ENCODE measurements around the gene KCNJ4. TPM values are rescaled to one million over a fixed set of nuclear protein-coding genes. Genes with fewer than 3 reads are reported as not detected.

Gene KCNJ4
- polyA plus RNA-seq, 2 donors: not detected

- Histone ChIP-seq H3K27me3 (ENCODE audit: control insufficient read depth in 1 of 2, insufficient read depth in 2 of 2, low read length in 2 of 2) (no peaks in the 10 kb centered on the region), H3K36me3 (ENCODE audit: control insufficient read depth in 2 of 2, insufficient read depth in 2 of 2, low read length in 1 of 2) (no peaks in the 10 kb centered on the region), H3K4me3 (ENCODE audit: low read depth in 1 of 2, low read length in 2 of 2) (no peak overlapping the region), H3K9me3 (ENCODE audit: control insufficient read depth in 2 of 2, insufficient read depth in 1 of 2, low read depth in 1 of 2, low read length in 1 of 2) (no peaks in the 10 kb centered on the region), H3K27ac (ENCODE audit: low read depth in 2 of 2, low read length in 1 of 2) (no peak overlapping the region), H3K4me1 (ENCODE audit: control insufficient read depth in 2 of 2, insufficient read depth in 2 of 2, low read length in 1 of 2) (no peaks in the 10 kb centered on the region)
- 70 to 86% methylated on average over 4 of the region's 4 CpGs for WGBS, 2 donors
Measured at GRCh38 chr22:38435010-38435409, 20.0 kb downstream of the KCNJ4 start.

DNA sequence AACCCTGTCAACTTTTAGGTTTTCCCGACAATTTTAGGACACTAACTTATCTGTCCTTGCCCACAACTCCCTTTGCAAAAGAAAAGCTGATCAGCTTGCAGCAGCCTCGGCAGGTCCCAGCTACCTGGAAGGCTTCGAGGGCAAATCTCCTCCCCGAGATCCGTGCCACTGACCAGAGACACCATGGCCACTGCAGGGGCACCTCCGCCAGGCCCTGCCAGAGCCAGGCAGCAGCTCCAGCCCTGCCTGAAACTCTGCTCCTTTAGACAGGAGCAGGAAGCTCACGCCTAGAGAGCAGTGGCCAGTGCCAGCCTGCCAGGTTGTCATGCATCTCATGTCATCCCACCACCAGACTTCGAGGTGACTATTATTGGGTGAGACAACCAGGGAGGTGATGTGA lies 21.1 kb downstream of the KCNJ4 start:
- Histone ChIP-seq H3K36me3 (ENCODE audit: control insufficient read depth in 2 of 2, insufficient read depth in 2 of 2, low read length in 1 of 2) (no peaks in the 10 kb centered on the region), H3K27me3 (ENCODE audit: control insufficient read depth in 1 of 2, insufficient read depth in 2 of 2, low read length in 2 of 2) (no peaks in the 10 kb centered on the region)

DNA sequence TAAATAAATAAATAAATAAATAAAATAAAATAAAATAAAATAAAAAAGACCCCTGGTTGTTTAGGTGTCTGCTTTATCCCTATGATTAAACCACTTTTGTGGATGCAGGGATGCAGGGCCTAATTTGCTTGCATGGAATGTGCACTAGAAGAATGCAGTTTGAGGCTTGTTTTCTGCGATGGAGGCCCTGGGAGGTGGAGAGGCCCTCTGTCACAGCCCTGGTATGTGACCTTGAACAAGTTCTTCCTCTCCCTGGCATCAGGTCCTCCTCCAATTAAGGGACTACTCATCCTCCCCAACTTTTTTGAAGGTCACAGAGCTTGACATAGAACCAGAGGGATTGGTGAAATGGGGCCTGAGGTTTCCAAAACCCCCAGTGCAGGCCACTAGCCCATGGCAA lies 22.7 kb downstream of the KCNJ4 start:
- no peaks in the 10 kb centered on the region for H3K9me3 ChIP-seq (ENCODE audit: control insufficient read depth in 2 of 2, insufficient read depth in 1 of 2, low read depth in 1 of 2, low read length in 1 of 2)
- no peaks in the 10 kb centered on the region for H3K4me1 ChIP-seq (ENCODE audit: control insufficient read depth in 2 of 2, insufficient read depth in 2 of 2, low read length in 1 of 2)
- no peaks in the 10 kb centered on the region for H3K36me3 ChIP-seq (ENCODE audit: control insufficient read depth in 2 of 2, insufficient read depth in 2 of 2, low read length in 1 of 2)
- WGBS, 2 donors: 89 to 95% methylated on average over 1 of the region's 1 CpG
- H3K27ac ChIP-seq (ENCODE audit: low read depth in 2 of 2, low read length in 1 of 2): no peak overlapping the region
- no peak overlapping the region for H3K4me3 ChIP-seq (ENCODE audit: low read depth in 1 of 2, low read length in 2 of 2)
- H3K27me3 ChIP-seq (ENCODE audit: control insufficient read depth in 1 of 2, insufficient read depth in 2 of 2, low read length in 2 of 2): no peaks in the 10 kb centered on the region

More for the DNA sequence above, 21.1 kb downstream of the KCNJ4 start:
- H3K9me3 ChIP-seq (ENCODE audit: control insufficient read depth in 2 of 2, insufficient read depth in 1 of 2, low read depth in 1 of 2, low read length in 1 of 2): no peaks in the 10 kb centered on the region
- WGBS, 2 donors: 73% methylated on average over 8 of the region's 8 CpGs
- H3K4me3 ChIP-seq (ENCODE audit: low read depth in 1 of 2, low read length in 2 of 2): no peak overlapping the region
- no peak overlapping the region for H3K27ac ChIP-seq (ENCODE audit: low read depth in 2 of 2, low read length in 1 of 2)
- no peaks in the 10 kb centered on the region for H3K4me1 ChIP-seq (ENCODE audit: control insufficient read depth in 2 of 2, insufficient read depth in 2 of 2, low read length in 1 of 2)

DNA sequence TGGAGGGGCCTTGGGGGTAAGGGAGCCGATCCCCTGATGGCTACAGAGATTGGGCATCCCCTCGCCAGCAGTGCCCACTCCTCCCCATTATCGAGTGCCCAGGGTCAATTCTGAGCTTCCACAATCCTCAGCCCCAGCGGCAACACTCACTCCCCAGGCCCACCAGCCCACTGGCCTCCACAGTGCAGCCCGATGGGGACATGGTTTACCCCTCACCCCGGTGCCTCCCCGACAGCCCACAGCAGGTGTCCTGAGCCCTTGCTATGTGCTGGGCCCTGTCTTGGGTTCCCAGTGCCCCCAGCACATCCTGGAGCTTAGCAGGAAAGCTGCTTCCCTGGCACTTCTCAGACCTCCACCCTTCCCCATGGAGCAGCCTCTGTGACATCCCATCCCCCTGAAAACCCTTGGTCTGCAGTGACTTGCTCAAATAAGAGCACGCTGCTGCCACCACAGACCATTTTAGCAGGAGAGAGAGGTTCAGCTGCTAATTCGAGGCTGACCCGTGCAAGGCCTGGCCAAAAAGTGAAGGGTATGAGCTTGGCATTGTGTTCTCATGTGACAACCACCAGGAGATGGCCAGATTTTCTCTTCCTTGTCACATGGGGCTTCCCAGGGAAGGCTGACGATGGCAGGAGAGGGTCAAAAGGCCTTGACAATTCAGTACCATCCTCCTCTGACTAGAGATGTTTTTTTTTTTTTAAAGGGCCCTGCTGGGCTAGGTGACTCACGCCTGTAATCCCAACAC lies 23.6 kb downstream of the KCNJ4 start:
- no peak overlapping the region for H3K4me3 ChIP-seq (ENCODE audit: low read depth in 1 of 2, low read length in 2 of 2)
- no peaks in the 10 kb centered on the region for H3K9me3 ChIP-seq (ENCODE audit: control insufficient read depth in 2 of 2, insufficient read depth in 1 of 2, low read depth in 1 of 2, low read length in 1 of 2)
- 91 to 92% methylated on average over 12 of the region's 12 CpGs for WGBS, 2 donors
- no peaks in the 10 kb centered on the region for H3K4me1 ChIP-seq (ENCODE audit: control insufficient read depth in 2 of 2, insufficient read depth in 2 of 2, low read length in 1 of 2)
- no peak overlapping the region for H3K27ac ChIP-seq (ENCODE audit: low read depth in 2 of 2, low read length in 1 of 2)
- no peaks in the 10 kb centered on the region for H3K27me3 ChIP-seq (ENCODE audit: control insufficient read depth in 1 of 2, insufficient read depth in 2 of 2, low read length in 2 of 2)
- H3K36me3 ChIP-seq (ENCODE audit: control insufficient read depth in 2 of 2, insufficient read depth in 2 of 2, low read length in 1 of 2): no peaks in the 10 kb centered on the region

DNA sequence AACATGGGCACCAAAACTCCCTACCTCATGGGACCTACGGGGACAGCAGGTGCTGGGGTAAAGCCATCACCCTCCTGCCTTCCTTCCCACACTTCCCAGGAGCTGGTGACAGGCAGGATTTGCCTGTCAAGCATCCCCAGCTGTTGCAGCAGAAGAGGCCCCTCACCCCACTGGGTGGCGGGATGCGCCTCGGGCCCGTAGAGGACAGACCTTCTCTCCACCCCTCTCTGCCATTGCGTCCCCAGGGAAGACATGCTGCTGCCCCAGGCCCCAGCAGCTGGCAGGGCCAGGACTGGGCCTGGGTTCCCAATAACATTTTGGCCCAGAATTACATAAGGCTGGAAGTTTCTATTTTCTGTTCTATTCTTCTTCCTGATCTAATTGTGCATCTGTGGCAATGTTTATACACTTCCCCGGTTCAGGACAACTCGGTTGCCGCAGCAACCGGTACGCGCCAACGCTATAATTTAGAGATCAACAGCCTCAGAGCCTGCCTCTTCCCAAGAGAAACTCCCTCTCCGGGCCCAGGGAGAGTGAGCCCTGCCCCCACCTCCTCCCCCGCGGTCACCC lies 25.4 kb downstream of the KCNJ4 start:
- H3K4me3 ChIP-seq (ENCODE audit: low read depth in 1 of 2, low read length in 2 of 2): no peak overlapping the region
- no peaks in the 10 kb centered on the region for H3K27me3 ChIP-seq (ENCODE audit: control insufficient read depth in 1 of 2, insufficient read depth in 2 of 2, low read length in 2 of 2)
- no peak overlapping the region for H3K27ac ChIP-seq (ENCODE audit: low read depth in 2 of 2, low read length in 1 of 2)
- no peaks in the 10 kb centered on the region for H3K36me3 ChIP-seq (ENCODE audit: control insufficient read depth in 2 of 2, insufficient read depth in 2 of 2, low read length in 1 of 2)
- H3K9me3 ChIP-seq (ENCODE audit: control insufficient read depth in 2 of 2, insufficient read depth in 1 of 2, low read depth in 1 of 2, low read length in 1 of 2): no peaks in the 10 kb centered on the region
- 49 to 59% methylated on average over 16 of the region's 16 CpGs for WGBS, 2 donors
- no peaks in the 10 kb centered on the region for H3K4me1 ChIP-seq (ENCODE audit: control insufficient read depth in 2 of 2, insufficient read depth in 2 of 2, low read length in 1 of 2)

DNA sequence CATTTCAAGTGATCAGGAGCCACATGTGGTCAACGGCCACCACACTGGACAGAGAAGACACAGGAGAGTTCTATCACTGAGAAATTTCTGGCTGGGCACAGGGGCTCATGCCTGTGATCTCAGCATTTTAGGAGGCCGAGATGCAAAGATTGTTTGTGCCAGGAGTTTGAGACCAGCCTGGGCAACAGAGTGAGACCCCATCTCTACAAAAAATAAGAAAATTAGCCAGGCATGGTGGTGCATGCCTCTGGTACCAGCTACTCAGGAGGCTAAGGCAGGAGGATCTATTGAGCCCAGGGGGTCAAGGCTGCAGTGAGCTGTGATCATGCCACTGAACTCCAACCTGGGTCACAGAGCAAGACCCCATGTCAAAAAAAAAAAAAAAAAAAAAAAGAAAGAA lies 26.3 kb downstream of the KCNJ4 start:
- H3K4me3 ChIP-seq (ENCODE audit: low read depth in 1 of 2, low read length in 2 of 2): no peak overlapping the region
- peaks cover 0 to 4% of the 10 kb centered on the region in 2 donors for H3K4me1 ChIP-seq (ENCODE audit: control insufficient read depth in 2 of 2, insufficient read depth in 2 of 2, low read length in 1 of 2)
- 73 to 83% methylated on average over 2 of the region's 2 CpGs for WGBS, 2 donors
- no peak overlapping the region for H3K27ac ChIP-seq (ENCODE audit: low read depth in 2 of 2, low read length in 1 of 2)
- H3K27me3 ChIP-seq (ENCODE audit: control insufficient read depth in 1 of 2, insufficient read depth in 2 of 2, low read length in 2 of 2): no peaks in the 10 kb centered on the region
- H3K36me3 ChIP-seq (ENCODE audit: control insufficient read depth in 2 of 2, insufficient read depth in 2 of 2, low read length in 1 of 2): no peaks in the 10 kb centered on the region
- H3K9me3 ChIP-seq (ENCODE audit: control insufficient read depth in 2 of 2, insufficient read depth in 1 of 2, low read depth in 1 of 2, low read length in 1 of 2): no peaks in the 10 kb centered on the region

DNA sequence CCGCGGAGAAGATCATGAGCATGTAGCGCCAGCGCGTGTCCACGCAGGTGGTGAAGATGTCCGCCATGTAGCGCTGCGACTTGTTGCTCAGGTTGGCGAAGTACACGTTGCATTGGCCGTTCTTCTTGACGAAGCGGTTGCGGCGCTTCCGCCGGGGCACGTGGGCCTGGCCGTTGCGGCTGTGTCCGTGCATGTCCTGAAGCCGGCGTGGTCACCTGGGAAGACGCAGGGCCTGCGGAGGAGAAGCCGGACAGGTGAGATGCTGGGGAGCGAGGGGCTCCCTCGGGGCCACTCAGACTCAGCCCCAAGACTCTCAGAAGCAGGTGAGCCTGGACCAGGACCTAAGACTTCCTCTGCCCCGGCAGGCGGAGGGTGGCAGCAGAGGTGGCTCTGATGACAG lies 27.1 kb downstream of the KCNJ4 start:
- H3K27me3 ChIP-seq (ENCODE audit: control insufficient read depth in 1 of 2, insufficient read depth in 2 of 2, low read length in 2 of 2): no peaks in the 10 kb centered on the region
- H3K9me3 ChIP-seq (ENCODE audit: control insufficient read depth in 2 of 2, insufficient read depth in 1 of 2, low read depth in 1 of 2, low read length in 1 of 2): no peaks in the 10 kb centered on the region
- no peaks in the 10 kb centered on the region for H3K36me3 ChIP-seq (ENCODE audit: control insufficient read depth in 2 of 2, insufficient read depth in 2 of 2, low read length in 1 of 2)
- H3K27ac ChIP-seq (ENCODE audit: low read depth in 2 of 2, low read length in 1 of 2): no peak overlapping the region
- H3K4me3 ChIP-seq (ENCODE audit: low read depth in 1 of 2, low read length in 2 of 2): no peak overlapping the region
- WGBS, 2 donors: 95 to 96% methylated on average over 29 to 31 of the region's 31 CpGs
- peaks cover 0 to 4% of the 10 kb centered on the region in 2 donors for H3K4me1 ChIP-seq (ENCODE audit: control insufficient read depth in 2 of 2, insufficient read depth in 2 of 2, low read length in 1 of 2)

- WGBS, 2 donors: 96 to 98% methylated on average over 36 of the region's 36 CpGs
Measured at GRCh38 chr22:38427465-38427864, 27.5 kb downstream of the KCNJ4 start.

DNA sequence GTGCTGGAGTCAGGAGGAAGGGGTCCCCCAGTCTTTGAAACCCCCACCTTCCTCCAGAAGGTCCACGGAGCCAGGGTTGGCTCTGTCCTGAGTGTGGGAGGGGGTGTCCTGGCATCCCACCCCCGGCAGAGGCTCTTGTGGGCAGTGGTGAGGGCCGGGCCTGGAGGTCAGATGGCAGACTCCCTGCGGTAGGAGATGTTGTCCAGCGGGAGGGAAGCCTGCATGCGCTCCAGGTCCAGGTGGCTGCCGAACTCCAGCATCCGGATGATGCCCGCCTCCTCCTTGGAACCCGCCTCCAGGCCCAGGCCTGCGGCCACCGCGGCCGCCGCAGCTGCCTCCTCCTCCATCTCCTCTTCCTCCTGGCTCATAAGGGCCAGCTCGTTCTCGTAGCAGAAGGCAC lies 28.4 kb downstream of the KCNJ4 start:
- Histone ChIP-seq H3K36me3 (ENCODE audit: control insufficient read depth in 2 of 2, insufficient read depth in 2 of 2, low read length in 1 of 2) (no peaks in the 10 kb centered on the region), H3K9me3 (ENCODE audit: control insufficient read depth in 2 of 2, insufficient read depth in 1 of 2, low read depth in 1 of 2, low read length in 1 of 2) (no peaks in the 10 kb centered on the region), H3K4me3 (ENCODE audit: low read depth in 1 of 2, low read length in 2 of 2) (no peak overlapping the region), H3K27ac (ENCODE audit: low read depth in 2 of 2, low read length in 1 of 2) (no peak overlapping the region), H3K27me3 (ENCODE audit: control insufficient read depth in 1 of 2, insufficient read depth in 2 of 2, low read length in 2 of 2) (no peaks in the 10 kb centered on the region), H3K4me1 (ENCODE audit: control insufficient read depth in 2 of 2, insufficient read depth in 2 of 2, low read length in 1 of 2) (peaks cover 0 to 9% of the 10 kb centered on the region in 2 donors)
- 81 to 88% methylated on average over 8 to 17 of the region's 17 CpGs for WGBS, 2 donors

More at GRCh38 chr22:38427465-38427864, 27.5 kb downstream of the KCNJ4 start:
- peaks cover 0 to 8% of the 10 kb centered on the region in 2 donors for H3K4me1 ChIP-seq (ENCODE audit: control insufficient read depth in 2 of 2, insufficient read depth in 2 of 2, low read length in 1 of 2)
- H3K9me3 ChIP-seq (ENCODE audit: control insufficient read depth in 2 of 2, insufficient read depth in 1 of 2, low read depth in 1 of 2, low read length in 1 of 2): no peaks in the 10 kb centered on the region
- no peak overlapping the region for H3K4me3 ChIP-seq (ENCODE audit: low read depth in 1 of 2, low read length in 2 of 2)
- no peaks in the 10 kb centered on the region for H3K27me3 ChIP-seq (ENCODE audit: control insufficient read depth in 1 of 2, insufficient read depth in 2 of 2, low read length in 2 of 2)
- H3K36me3 ChIP-seq (ENCODE audit: control insufficient read depth in 2 of 2, insufficient read depth in 2 of 2, low read length in 1 of 2): no peaks in the 10 kb centered on the region
- no peak overlapping the region for H3K27ac ChIP-seq (ENCODE audit: low read depth in 2 of 2, low read length in 1 of 2)

All from esophagus (tissue), 2 donors.